ENCODE data around the gene PADI6.
"Not testable (repeated sequence)": the region's sequence is repeated elsewhere in the genome, so short reads cannot be mapped to it uniquely, and the experiment has no call there.

DNA sequence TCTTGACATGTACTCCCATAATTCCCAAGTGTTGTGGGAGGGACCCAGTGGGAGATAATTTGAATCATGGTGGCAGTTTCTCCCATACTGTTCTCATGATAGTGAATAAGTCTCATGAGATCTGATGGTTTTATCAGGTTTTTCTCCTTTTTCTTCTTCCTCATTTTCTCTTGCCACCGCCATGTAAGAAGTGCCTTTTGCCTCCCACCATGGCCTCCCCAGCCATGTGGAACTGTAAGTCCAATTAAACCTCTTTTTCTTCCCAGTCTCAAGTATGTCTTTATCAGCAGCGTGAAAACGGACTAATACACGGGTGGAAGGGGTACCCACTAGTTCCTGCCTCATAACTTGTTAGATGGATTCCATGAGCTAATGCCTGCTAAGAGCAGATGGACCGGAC, 26.5 kb upstream of the PADI6 start:
- not testable (repeated sequence) for TF ChIP-seq EP300 (IDR thresholded peaks at IDR 0.05; ENCODE audit: borderline replicate concordance in 1 of 2, low read depth in 2 of 2, low read length in 2 of 2); POLR2AphosphoS5 (IDR thresholded peaks at IDR 0.05; ENCODE audit: low read depth, low read length); RAD21 (IDR thresholded peaks at IDR 0.05 in 1 of 2, conservative IDR thresholded peaks at IDR 0.05 in 1 of 2; ENCODE audit: low read depth in 2 of 2, low read length in 2 of 2); KDM1A (IDR thresholded peaks at IDR 0.05; ENCODE audit: borderline replicate concordance, low read length); EGR1 (IDR thresholded peaks at IDR 0.05; ENCODE audit: borderline replicate concordance, low read depth, low read length); BCL11A (IDR thresholded peaks at IDR 0.05; ENCODE audit: low read depth in 2 of 2, low read length in 2 of 2); SRF (IDR thresholded peaks at IDR 0.05; ENCODE audit: low read depth, low read length); CREB1 (IDR thresholded peaks at IDR 0.05); TEAD4 (IDR thresholded peaks at IDR 0.05; ENCODE audit: low read depth, low read length); NANOG (IDR thresholded peaks at IDR 0.05; ENCODE audit: insufficient read depth, low read depth, low read length, poor library complexity, severe bottlenecking)
- TF ChIP-seq, protein P1, sequence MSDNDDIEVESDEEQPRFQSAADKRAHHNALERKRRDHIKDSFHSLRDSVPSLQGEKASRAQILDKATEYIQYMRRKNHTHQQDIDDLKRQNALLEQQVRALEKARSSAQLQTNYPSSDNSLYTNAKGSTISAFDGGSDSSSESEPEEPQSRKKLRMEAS (IDR thresholded peaks at IDR 0.05): not testable (repeated sequence)
- TF ChIP-seq, protein P2, sequence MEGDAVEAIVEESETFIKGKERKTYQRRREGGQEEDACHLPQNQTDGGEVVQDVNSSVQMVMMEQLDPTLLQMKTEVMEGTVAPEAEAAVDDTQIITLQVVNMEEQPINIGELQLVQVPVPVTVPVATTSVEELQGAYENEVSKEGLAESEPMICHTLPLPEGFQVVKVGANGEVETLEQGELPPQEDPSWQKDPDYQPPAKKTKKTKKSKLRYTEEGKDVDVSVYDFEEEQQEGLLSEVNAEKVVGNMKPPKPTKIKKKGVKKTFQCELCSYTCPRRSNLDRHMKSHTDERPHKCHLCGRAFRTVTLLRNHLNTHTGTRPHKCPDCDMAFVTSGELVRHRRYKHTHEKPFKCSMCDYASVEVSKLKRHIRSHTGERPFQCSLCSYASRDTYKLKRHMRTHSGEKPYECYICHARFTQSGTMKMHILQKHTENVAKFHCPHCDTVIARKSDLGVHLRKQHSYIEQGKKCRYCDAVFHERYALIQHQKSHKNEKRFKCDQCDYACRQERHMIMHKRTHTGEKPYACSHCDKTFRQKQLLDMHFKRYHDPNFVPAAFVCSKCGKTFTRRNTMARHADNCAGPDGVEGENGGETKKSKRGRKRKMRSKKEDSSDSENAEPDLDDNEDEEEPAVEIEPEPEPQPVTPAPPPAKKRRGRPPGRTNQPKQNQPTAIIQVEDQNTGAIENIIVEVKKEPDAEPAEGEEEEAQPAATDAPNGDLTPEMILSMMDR (IDR thresholded peaks at IDR 0.05; ENCODE audit: control extremely low read depth in 1 of 3, insufficient read depth in 1 of 3, low read depth in 1 of 3, low read length in 3 of 3): not testable (repeated sequence)
- TF ChIP-seq, protein P3, sequence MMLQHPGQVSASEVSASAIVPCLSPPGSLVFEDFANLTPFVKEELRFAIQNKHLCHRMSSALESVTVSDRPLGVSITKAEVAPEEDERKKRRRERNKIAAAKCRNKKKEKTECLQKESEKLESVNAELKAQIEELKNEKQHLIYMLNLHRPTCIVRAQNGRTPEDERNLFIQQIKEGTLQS (IDR thresholded peaks at IDR 0.05; ENCODE audit: insufficient read depth, low read depth, low read length): not testable (repeated sequence)
